SK-N-SH (cell line): ENCODE measurements around the gene DHRS4. TPM values are rescaled to one million over a fixed set of nuclear protein-coding genes. Genes with fewer than 3 reads are reported as not detected.
A peak's percentile ranks its signal among the peaks of the same experiment; 100 is the strongest.
"Not testable (repeated sequence)": the region's sequence is repeated elsewhere in the genome, so short reads cannot be mapped to it uniquely, and the experiment has no call there.

Experiments used
- CTCF ChIA-PET: fragments of 300-600, 350-600 bp; formaldehyde crosslinking; extraction: SDS; loops from one replicate; lab custom pipeline; 2021; lab: Yijun Ruan, JAX
- POLR2A ChIA-PET: fragments of 350-600 bp; sonication (Branson Sonifier 250); formaldehyde crosslinking; extraction: SDS; loops from one replicate; lab custom pipeline; 2020; ENCODE audit warnings: antibody characterized with exemption, inconsistent platforms; lab: Yijun Ruan, JAX
- DNase-seq: peaks from one replicate; pipeline ENCODE4 v3.0.0; 2012
- H2AFZ ChIP-seq: fragments of 200-600 bp; sonication (generic); 2 replicates; pipeline ENCODE4 v1.8.1; 2016; ENCODE audit warnings: antibody characterized with exemption, mild to moderate bottlenecking, low read depth
- H3F3A ChIP-seq: fragments of 200-600 bp; sonication (generic); replicated peaks from 2 replicates; pipeline ENCODE3; 2016; ENCODE audit warnings: antibody characterized with exemption, mild to moderate bottlenecking; ENCODE audit not compliant: insufficient read depth
- H3K27ac ChIP-seq, 2 experiments: fragments of 200-500 bp in 1 of 2; fragments of 200-600 bp in 1 of 2; sonication (Bioruptor generic) in 1 of 2; sonication (generic), shearing (Covaris generic) in 1 of 2; 2 replicates each; pipeline versions ENCODE4 v1.5.1 to v1.6.1; 2014 to 2016; ENCODE audit warnings: low read depth in 2 of 2, inconsistent platforms in 1 of 2, low read length in 1 of 2, mild to moderate bottlenecking in 1 of 2, mixed read lengths in 1 of 2
- H3K27me3 ChIP-seq: fragments of 200-600 bp; sonication (generic), shearing (Covaris generic); 2 replicates; pipeline ENCODE4 v1.6.1; 2016; ENCODE audit warnings: mixed run types; ENCODE audit not compliant: insufficient read depth
- H3K36me3 ChIP-seq, 2 experiments: fragments of 200-500 bp in 1 of 2; fragments of 200-600 bp in 1 of 2; sonication (Bioruptor generic) in 1 of 2; sonication (generic) in 1 of 2; replicated peaks in 1 of 2; 2 replicates each; pipeline versions ENCODE3 to v1.5.1; 2014 to 2016; ENCODE audit warnings: low read length in 1 of 2, mild to moderate bottlenecking in 1 of 2; ENCODE audit not compliant: insufficient read depth in 2 of 2, control insufficient read depth in 1 of 2
- H3K4me1 ChIP-seq, 2 experiments: fragments of 200-500 bp in 1 of 2; fragments of 200-600 bp in 1 of 2; sonication (Bioruptor generic) in 1 of 2; sonication (generic), shearing (Covaris generic) in 1 of 2; 2 replicates each; pipeline versions ENCODE4 v1.5.1 to v1.6.1; 2014 to 2016; ENCODE audit warnings: low read depth in 1 of 2, low read length in 1 of 2, mixed run types in 1 of 2; ENCODE audit not compliant: insufficient read depth in 2 of 2, control insufficient read depth in 1 of 2
- H3K4me2 ChIP-seq: fragments of 200-600 bp; sonication (generic), shearing (Covaris generic); 2 replicates; pipeline ENCODE4 v1.6.1; 2017; ENCODE audit warnings: mixed run types
- H3K4me3 ChIP-seq, 2 experiments: fragments of 200-500 bp in 1 of 2; fragments of 200-600 bp in 1 of 2; sonication (Bioruptor generic) in 1 of 2; sonication (generic), shearing (Covaris generic) in 1 of 2; 2 replicates each; pipeline versions ENCODE4 v1.5.1 to v1.8.1; 2014 to 2016; ENCODE audit warnings: low read depth in 2 of 2, inconsistent platforms in 1 of 2, low read length in 1 of 2, mild to moderate bottlenecking in 1 of 2, mixed read lengths in 1 of 2, moderate library complexity in 1 of 2
- H3K79me2 ChIP-seq: fragments of 200-600 bp; sonication (generic); 2 replicates; pipeline ENCODE4 v1.8.1; 2017; ENCODE audit warnings: mild to moderate bottlenecking; ENCODE audit not compliant: insufficient read depth
- H3K9ac ChIP-seq: fragments of 200-600 bp; sonication (generic); 2 replicates; pipeline ENCODE4 v1.6.1; 2017; ENCODE audit warnings: mixed run types
- H3K9me2 ChIP-seq: fragments of 200-600 bp; sonication (generic); 2 replicates; pipeline ENCODE4 v1.6.1; 2017; ENCODE audit warnings: mixed run types
- H3K9me3 ChIP-seq: fragments of 200-600 bp; sonication (generic); 2 replicates; pipeline ENCODE4 v1.6.1; 2017; ENCODE audit warnings: mixed run types, mild to moderate bottlenecking, moderate library complexity
- H4K20me1 ChIP-seq: fragments of 200-600 bp; sonication (generic); 2 replicates; pipeline ENCODE4 v1.6.1; 2017; ENCODE audit warnings: mild to moderate bottlenecking, mixed run types; ENCODE audit not compliant: insufficient read depth
- WGBS: methylation state at CpG from one replicate; pipeline ENCODE4 v1.1.6; 2017; ENCODE audit warnings: low lambda C conversion rate; 5-methylcytosine and 5-hydroxymethylcytosine counted together
- polyA plus RNA-seq, 3 experiments: library from polyadenylated mRNA; depleted of rRNA; stranded (reverse); fragments of >200 nt; gene quantifications; 2 replicates each; pipeline ENCODE4 v1.2.3, GENCODE V29; 2012

The DHRS4 gene
- polyA plus RNA-seq, 1 of the 3 experiments (the other 2 are of a cell fraction): 50.5 TPM

DNA sequence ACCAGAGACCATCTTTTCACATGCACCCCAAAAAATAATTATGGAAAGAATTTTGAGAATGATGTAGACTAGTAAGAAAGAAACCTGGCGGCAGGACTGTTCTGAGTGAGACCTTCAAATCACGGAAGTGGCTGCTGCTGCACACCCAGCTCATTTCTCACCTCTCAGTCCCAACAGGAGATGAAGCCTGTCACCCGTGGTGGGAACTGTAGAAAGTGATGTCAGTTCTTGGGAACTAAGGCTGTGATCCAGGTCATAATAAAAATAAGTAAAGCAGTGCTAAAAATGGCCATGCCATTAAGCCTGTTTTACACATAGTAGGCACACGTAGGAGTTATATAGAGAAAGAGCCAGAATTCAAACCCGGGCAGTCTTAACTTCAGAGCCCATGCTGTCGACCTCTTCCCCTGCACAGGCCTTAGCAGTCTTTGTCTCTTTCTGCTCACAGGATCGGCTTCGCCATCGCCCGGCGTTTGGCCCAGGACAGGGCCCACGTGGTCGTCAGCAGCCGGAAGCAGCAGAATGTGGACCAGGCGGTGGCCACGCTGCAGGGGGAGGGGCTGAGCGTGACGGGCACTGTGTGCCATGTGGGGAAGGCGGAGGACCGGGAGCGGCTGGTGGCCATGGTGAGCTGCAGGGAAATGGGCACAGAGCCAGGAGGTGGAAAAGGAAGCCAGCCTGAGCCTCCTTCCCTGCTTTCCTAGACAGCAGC, 36.3 kb downstream of the DHRS4 start:
- POLR2A ChIA-PET, H3K4me2 ChIP-seq, H3K9me2 ChIP-seq, H2AFZ ChIP-seq, H3K36me3 ChIP-seq, H3K9ac ChIP-seq, CTCF ChIA-PET, H3F3A ChIP-seq, H3K4me3 ChIP-seq, H3K9me3 ChIP-seq, H3K4me1 ChIP-seq, H3K27me3 ChIP-seq, H3K79me2 ChIP-seq, H4K20me1 ChIP-seq, H3K27ac ChIP-seq: not testable (repeated sequence)
- WGBS: 85% methylated on average over 14 of the region's 21 CpGs
- DNase-seq: peak; percentile 36

DNA sequence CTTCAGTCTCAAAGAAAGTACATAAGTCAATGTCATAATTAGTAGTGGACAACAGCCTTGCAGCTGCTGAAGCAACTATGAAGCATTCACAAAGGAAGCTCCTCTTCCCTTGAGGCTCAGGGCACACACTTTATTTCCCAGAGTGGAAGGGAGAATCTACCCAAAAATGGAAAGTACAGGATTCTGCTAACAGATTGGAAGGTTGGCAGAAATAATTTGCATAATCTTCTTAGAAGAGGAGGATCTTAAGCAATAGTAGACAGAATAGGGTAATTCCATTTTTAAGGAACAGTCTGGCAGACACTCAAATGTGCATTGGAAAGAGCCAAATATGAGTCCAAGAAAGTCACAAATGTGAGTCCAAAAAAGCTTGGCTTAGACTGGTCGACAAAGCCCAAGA, 37.4 kb downstream of the DHRS4 start:
- not testable (repeated sequence) for H3K9me2 ChIP-seq, H3K4me3 ChIP-seq
- 32% methylated on average over 1 of the region's 1 CpG for WGBS

GRCh38 chr14:23993042-23993441, 39.5 kb downstream of the DHRS4 start:
- 25% methylated on average over 3 of the region's 3 CpGs for WGBS
- H3K36me3 ChIP-seq, H4K20me1 ChIP-seq, H3K79me2 ChIP-seq, H3K9me3 ChIP-seq, H3K9me2 ChIP-seq, POLR2A ChIA-PET, H3F3A ChIP-seq, H3K4me2 ChIP-seq, DNase-seq, H3K4me3 ChIP-seq, H3K27me3 ChIP-seq, H3K4me1 ChIP-seq, H3K27ac ChIP-seq, H2AFZ ChIP-seq, H3K9ac ChIP-seq, CTCF ChIA-PET: not testable (repeated sequence)

More for the DNA sequence above, 37.4 kb downstream of the DHRS4 start:
- H3K27me3 ChIP-seq, H3K4me1 ChIP-seq, H4K20me1 ChIP-seq, H3K4me2 ChIP-seq, CTCF ChIA-PET, H3K79me2 ChIP-seq, H3K27ac ChIP-seq, H3K9ac ChIP-seq, H3K9me3 ChIP-seq, H3K36me3 ChIP-seq, POLR2A ChIA-PET, H3F3A ChIP-seq, H2AFZ ChIP-seq, DNase-seq: not testable (repeated sequence)

- H3K36me3 ChIP-seq: not testable (repeated sequence)
These were observed 42.4 kb downstream of the DHRS4 start for GRCh38 chr14:23996009-23996408.

GRCh38 chr14:23996825-23997224, 43.3 kb downstream of the DHRS4 start:
- DNase-seq, H3K79me2 ChIP-seq, H3K9me2 ChIP-seq, H3K4me1 ChIP-seq, POLR2A ChIA-PET, H3K9me3 ChIP-seq, H3K27ac ChIP-seq, H3K9ac ChIP-seq, CTCF ChIA-PET, H2AFZ ChIP-seq, H3F3A ChIP-seq, H3K4me2 ChIP-seq, H3K27me3 ChIP-seq, H3K36me3 ChIP-seq, H4K20me1 ChIP-seq, H3K4me3 ChIP-seq: not testable (repeated sequence)
- 70% methylated on average over 1 of the region's 2 CpGs for WGBS

More at GRCh38 chr14:23996009-23996408, 42.4 kb downstream of the DHRS4 start:
- CTCF ChIA-PET, H3F3A ChIP-seq, H3K79me2 ChIP-seq, POLR2A ChIA-PET, H3K4me2 ChIP-seq, H2AFZ ChIP-seq, H3K27ac ChIP-seq, DNase-seq, H3K9ac ChIP-seq, H3K4me3 ChIP-seq, H3K9me2 ChIP-seq, H4K20me1 ChIP-seq, H3K4me1 ChIP-seq, H3K9me3 ChIP-seq, H3K27me3 ChIP-seq: not testable (repeated sequence)

- DNase-seq, CTCF ChIA-PET, H3K9me2 ChIP-seq, H3K4me1 ChIP-seq, H2AFZ ChIP-seq, H3K27ac ChIP-seq, POLR2A ChIA-PET, H3K9ac ChIP-seq, H3K27me3 ChIP-seq, H3K79me2 ChIP-seq, H3F3A ChIP-seq, H3K36me3 ChIP-seq, H3K4me3 ChIP-seq, H4K20me1 ChIP-seq, H3K4me2 ChIP-seq, H3K9me3 ChIP-seq: not testable (repeated sequence)
- WGBS: 45% methylated on average over 3 of the region's 5 CpGs
These were observed 46.1 kb downstream of the DHRS4 start for GRCh38 chr14:23999640-24000039.
